C4-2B (cell line): ENCODE results near the gene NNMT.

ENCODE experiments used
- H3K27ac ChIP-seq: fragments of 450-650 bp; 2 replicates; pipeline ENCODE4 v1.5.1; 2017
- ZFX ChIP-seq: fragments of 450-650 bp; IDR thresholded peaks from 2 replicates; pipeline ENCODE4 v1.6.1; 2017
- TF ChIP-seq, protein P1 (sequence below): fragments of 450-650 bp; conservative IDR thresholded peaks from 2 replicates; pipeline ENCODE4 v1.5.1; 2017; ENCODE audit warnings: mild to moderate bottlenecking

Gene NNMT

DNA sequence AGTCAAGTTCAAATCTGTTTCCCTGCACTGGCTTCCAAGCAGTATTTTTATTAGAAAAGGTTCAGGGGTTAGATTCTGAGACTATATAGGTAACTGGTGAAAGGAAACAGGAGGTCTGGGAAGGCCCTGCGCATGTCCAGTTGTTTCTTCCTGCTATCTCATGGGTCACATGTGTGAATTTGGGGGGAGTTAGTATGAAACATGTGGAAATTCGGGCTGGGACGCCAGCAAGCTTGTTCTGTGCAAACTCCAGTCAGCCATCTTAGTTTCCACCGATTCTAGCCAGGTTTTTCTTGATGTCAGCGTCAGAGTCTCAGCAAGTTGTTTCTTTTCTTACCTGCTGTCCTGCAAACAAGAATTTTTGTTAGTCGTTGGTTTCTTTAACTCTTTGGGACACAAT, 46.8 kb downstream of the NNMT start:
- no peak overlapping the region for H3K27ac ChIP-seq
- TF ChIP-seq, protein P1, sequence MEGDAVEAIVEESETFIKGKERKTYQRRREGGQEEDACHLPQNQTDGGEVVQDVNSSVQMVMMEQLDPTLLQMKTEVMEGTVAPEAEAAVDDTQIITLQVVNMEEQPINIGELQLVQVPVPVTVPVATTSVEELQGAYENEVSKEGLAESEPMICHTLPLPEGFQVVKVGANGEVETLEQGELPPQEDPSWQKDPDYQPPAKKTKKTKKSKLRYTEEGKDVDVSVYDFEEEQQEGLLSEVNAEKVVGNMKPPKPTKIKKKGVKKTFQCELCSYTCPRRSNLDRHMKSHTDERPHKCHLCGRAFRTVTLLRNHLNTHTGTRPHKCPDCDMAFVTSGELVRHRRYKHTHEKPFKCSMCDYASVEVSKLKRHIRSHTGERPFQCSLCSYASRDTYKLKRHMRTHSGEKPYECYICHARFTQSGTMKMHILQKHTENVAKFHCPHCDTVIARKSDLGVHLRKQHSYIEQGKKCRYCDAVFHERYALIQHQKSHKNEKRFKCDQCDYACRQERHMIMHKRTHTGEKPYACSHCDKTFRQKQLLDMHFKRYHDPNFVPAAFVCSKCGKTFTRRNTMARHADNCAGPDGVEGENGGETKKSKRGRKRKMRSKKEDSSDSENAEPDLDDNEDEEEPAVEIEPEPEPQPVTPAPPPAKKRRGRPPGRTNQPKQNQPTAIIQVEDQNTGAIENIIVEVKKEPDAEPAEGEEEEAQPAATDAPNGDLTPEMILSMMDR: no peak
- TF ChIP-seq ZFX: no peak

DNA sequence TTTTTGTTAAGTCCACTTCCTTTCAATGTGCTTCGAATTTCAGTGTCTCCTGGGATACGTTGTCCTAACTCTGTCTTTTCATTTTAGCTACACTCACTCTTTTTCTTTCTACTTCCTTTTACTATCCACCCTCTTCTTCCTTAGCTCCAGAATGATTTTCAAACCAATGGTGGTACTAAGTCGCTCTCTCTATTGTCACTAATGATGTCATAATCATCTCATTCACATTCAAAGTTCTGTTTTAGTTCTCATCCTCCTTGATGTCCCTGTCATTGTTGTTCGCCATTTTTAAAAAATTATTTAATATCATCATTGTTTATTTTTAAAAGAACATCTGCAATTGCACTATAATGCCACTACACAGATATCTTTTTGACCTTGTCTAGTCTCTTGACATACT, 47.3 kb downstream of the NNMT start:
- TF ChIP-seq ZFX: no peak
- TF ChIP-seq, protein P1: no peak
- H3K27ac ChIP-seq: no peak overlapping the region

DNA sequence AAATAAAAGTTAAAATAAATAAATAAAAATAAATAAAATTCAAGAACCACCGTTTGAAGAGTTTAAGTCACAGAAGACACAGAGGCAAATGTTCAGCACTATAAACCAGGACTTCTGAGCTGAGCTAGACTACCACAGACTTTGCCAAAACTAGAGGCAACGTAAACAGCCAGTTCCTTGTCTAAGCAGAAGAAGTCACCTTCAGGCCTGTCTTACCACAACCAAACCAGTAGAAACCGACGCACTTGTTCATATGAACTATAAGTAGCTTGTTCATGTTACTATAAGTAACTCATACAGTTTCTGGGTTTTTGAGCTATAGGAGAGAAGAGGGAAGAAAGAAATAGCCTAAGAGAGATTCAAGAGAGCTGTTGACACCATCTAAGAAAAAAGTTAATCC, 48.3 kb downstream of the NNMT start:
- TF ChIP-seq, protein P1: no peak
- no peak for TF ChIP-seq ZFX
- no peak overlapping the region for H3K27ac ChIP-seq

DNA sequence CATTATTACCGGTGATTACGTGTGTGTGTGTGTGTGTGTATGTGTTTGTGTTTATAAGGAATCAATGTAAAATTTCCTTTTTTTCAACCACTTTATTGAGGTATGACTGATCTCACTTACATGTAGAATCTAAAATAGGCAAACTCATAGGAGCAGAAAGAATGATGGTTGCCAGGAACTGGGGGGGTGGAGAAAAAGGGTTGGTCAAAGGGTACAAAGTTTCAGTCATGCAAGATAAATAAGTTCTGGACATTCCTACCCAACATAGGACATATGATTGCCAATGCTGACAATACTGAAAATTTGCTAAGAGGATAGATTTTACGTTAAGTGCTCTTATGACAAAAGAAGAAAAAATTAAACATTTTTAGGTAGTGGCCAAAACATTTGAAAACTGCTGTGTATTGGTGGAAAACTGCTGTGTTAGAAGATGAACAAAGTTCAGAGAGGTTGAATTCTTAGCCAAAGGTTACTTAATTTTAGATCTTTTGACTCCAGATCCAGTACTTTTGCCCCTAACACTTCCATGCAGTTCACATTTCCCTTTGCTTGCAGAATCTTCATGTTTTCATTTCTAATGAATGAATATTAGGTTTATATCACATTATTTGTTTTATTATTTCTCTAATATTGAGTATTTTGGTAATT, 49.5 kb downstream of the NNMT start:
- TF ChIP-seq, protein P1: no peak
- no peak for TF ChIP-seq ZFX
- H3K27ac ChIP-seq: no peak overlapping the region

DNA sequence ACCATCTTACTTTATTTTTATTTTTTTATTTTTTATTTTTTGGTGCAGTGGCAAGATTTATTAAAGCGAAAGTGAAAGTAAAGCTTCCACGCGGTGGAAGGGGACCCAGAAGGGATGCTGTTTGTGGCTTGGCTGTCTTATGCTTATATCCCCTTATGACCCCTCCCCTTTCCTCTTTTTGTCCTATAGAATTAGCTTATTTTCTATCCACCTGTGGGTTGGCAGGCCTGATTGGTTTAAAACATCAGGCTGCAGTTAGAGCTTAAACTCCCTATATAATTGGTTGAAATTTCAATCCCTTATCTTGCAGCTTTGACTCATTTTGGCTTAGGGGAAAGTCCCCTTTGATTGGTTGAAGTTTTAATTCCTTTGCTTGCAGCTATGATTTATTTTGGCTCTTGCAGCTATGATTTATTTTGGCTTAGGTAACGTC, 50.5 kb downstream of the NNMT start:
- no peak for TF ChIP-seq ZFX
- TF ChIP-seq, protein P1: no peak
- no peak overlapping the region for H3K27ac ChIP-seq

DNA sequence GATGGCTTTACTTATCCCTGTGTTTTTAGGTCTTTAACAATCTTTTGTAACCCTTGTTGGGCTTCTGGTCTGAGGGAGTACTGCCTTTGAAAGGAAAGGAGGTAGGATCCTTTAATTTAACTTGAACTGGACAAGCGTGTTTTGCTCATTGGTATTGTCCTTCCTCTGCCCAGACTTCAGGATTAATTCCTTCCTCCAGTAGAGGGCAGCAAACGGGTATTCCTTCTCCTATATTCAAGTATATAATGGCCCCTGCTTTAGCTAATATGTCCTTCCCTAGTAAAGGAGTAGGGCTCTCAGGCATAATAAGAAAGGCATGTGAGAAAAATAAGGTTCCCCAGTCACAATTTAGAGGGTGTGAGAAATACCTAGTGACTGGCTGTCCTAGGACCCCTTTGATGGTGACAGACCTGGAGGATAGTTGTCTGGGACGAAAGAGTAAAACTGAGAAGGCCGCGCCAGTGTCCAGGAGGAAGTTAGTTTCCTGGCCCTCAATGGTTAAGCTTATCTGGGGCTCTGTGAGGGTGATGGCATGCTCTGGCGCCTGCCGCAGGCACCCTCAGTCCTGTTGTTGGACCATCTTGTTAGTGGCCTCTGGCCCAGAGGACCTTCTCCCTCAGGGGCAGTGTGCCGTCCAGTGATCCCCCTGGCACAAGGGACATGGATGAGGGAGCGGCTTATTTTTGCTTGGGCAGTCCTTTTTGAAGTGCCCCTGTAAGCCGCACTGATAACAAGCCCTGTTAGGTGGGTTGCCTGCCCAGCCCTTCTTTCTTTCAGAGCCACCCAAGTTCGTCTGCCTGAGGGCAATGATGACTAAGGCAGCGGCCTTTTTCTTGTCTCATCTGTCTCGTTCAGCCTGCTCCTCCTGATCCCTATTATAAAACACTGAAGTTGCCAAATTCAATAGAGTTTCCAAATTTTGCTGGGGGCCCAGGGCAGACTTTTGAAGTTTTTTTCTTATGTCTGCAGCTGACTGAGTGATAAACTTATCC, 52.3 kb downstream of the NNMT start:
- H3K27ac ChIP-seq: no peak overlapping the region

More for the DNA sequence above, 52.3 kb downstream of the NNMT start:
- no peak for TF ChIP-seq ZFX
- TF ChIP-seq, protein P1: peak; percentile 74
